Activated T-cell treated with anti-CD3 and anti-CD28 coated beads, Interleukin-2, amount 50 U/mL, for 48 hours (primary cell): ENCODE results near the gene JPH4.

ENCODE experiments used
- DNase-seq, 2 experiments: peaks; one replicate each; pipeline ENCODE4 v3.0.0-alpha.2; 2020

Gene JPH4

DNA sequence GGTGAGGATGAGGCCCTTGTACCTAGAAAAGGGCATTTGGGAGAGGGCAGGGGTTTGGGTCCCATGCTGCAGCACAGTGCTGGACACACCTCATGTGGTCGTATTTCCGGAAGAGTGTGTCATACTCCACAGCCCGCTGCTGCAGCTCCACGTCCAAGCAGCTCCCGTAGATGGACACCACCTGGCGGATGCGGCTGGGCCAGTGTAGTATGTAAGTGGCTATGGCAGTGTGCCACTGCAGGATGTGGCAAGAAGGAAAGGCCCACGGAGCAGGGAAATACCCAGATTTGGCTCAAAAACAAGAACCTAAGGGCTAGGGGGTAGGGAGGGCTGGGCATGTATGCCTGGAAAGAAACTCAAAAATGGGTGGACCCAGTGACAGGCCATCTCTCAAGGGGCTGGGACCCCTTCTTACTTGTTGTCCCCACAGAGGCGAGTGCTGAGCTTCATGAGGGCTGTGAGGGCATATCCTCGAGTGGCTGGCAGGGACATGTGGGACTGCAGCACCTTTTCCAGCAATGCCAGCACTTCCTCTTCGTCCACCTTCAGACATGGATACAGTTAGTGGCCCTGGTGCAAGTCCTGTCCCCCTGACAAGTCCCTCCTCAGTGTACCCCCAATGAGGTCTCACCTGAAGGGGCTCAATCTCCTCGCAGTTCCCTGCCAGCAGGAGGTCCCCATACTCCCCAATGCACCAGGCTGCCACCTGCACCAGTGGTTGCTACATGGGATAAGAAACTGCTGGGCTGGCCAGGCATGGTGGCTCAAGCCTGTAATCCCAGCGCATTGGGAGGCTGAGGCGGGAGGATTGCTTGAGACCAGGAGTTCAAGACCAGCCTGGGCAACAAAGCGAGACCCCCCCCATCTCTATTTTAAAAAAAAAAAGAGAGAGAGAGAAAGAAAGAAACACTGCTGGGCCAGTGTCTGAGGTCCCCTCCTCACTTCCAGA lies 16.4 kb downstream of the JPH4 start:
- DNase-seq, result no peak

GRCh38 chr14:23561259-23561658 lies 17.3 kb downstream of the JPH4 start:
- DNase-seq, result no peak

DNA sequence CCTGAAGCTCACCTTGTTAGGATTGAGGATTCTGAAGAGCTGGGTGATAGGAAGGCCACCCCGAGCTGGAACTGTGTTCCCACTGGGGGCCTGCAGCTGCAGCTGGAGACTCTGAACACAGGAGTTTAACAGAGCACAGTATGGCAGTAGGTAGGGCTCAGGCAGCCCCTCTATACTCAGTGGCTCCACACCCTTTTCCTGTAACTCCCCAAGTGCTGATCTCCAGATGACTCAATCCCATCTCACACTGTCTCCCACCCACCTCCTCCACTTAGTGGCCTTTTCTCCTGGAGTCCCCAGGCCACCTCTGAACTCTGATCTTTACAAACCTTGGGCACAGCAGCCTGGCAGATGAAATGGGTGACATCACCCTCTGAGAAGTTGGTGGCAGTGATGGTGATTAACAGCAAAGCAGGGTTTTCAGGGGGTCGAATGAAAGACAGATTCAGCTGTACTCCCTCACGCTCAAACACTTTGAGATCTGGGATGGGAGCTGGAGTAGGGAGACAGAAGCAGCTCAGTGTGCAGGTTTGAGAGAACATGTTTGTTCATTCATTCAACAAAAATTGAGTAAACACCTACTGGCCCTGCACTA lies 18.6 kb downstream of the JPH4 start:
- no peak for DNase-seq

GRCh38 chr14:23559010-23559925 lies 19.3 kb downstream of the JPH4 start:
- peak; percentile 74 to 79 for DNase-seq

GRCh38 chr14:23558346-23559009 lies 20.1 kb downstream of the JPH4 start:
- no peak for DNase-seq

- DNase-seq, result no peak
Observed at GRCh38 chr14:23557946-23558345, 20.6 kb downstream of the JPH4 start.

- no peak for DNase-seq
Observed at GRCh38 chr14:23557521-23557920, 21.1 kb downstream of the JPH4 start.

DNA sequence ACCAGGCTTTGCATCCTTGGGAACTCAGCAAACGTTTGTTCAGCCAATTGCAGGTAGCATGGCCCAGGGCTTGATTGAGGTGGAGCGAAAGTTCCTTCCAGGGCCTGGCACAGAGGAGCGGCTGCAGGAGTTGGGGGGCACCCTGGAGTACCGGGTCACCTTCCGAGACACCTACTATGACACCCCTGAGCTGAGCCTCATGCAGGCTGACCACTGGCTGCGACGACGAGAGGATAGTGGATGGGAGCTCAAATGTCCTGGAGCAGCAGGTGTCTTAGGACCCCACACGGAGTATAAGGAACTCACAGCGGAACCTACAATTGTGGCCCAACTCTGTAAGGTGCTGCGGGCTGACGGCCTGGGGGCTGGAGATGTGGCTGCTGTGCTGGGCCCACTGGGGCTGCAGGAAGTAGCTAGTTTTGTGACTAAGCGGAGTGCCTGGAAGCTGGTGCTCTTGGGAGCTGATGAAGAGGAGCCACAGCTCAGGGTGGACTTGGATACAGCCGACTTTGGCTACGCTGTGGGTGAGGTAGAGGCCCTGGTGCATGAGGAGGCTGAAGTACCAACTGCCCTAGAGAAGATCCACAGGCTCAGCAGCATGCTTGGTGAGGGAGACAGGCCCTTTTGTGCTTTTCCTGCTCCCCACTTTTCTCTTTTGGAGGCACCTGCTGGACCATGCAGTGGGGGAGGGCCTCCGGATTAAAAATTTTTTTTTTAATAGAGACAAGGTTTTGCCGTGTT lies 21.7 kb downstream of the JPH4 start:
- DNase-seq, result peak in 1 of 2 experiments; percentile 41

DNA sequence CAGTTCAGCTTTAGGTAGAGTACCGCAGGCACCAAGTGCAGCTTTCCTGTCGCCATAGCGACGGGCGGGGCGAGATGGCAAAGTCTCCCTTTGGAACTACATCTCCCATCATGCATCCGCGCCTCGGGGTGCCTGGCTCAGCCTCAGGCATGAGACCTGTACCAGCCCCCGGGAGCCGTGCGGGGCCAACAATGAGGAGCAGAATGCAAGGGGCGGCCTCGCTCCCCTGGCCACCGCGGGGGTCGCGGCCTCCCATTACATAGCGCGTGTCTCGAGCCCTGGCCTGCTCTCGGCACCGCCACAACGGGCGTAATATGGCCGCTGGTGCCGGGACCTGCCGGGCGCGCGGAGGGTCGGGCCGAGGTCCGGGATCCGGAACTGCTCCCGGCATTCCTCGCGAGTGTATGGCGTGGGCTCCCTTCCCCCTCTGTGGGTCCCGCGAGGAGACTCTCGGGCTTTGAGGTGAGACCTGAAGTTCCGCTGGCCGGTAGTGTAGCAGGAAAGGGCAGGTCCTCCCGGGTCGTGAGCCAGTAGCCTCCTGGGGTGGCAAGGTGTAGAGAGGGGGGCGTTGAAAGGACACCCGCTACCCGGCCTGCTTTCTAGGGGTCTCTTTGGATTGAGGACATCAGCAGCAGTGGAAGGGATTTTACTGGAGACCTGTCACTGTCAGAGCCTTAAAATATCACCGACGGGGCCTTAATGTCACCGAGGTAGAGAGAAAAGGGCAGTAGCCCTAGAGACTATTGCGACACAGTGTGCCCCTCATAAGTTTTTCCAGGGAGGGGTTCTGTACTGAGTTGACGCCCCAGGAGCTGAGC lies 22.5 kb downstream of the JPH4 start, which contains the start of gene THTPA:
Gene THTPA, plus strand, starts transcription at position 390 of the 818 bp plus-strand sequence. CDS start 487 bp downstream, outside the sequence.
- DNase-seq, result peak; percentile 95

DNA sequence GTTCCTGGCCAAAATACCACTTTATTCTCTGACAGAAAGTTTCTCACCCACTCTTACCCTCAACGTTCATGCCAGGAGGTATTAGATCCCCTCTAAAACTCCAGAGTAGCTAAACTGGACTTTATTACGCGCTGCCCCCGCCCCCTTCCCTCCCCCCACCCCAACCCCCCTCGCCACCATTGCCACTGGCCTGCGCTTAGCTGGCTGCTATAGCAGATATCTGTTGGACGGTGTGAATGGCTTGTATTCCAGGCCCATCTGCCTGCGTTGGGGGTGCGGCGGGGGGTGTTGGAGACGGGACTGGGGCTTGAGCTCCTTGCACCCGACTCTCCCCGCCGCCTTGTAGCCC lies 23.1 kb downstream of the JPH4 start:
- DNase-seq, result no peak

GRCh38 chr14:23551266-23552028 lies 27.1 kb downstream of the JPH4 start, which contains the start of gene ZFHX2:
Gene ZFHX2, minus strand, starts transcription at chr14:23551765. Its CDS starts 16,440 bp downstream, at chr14:23535325.
- peak; percentile 87 for DNase-seq

DNA sequence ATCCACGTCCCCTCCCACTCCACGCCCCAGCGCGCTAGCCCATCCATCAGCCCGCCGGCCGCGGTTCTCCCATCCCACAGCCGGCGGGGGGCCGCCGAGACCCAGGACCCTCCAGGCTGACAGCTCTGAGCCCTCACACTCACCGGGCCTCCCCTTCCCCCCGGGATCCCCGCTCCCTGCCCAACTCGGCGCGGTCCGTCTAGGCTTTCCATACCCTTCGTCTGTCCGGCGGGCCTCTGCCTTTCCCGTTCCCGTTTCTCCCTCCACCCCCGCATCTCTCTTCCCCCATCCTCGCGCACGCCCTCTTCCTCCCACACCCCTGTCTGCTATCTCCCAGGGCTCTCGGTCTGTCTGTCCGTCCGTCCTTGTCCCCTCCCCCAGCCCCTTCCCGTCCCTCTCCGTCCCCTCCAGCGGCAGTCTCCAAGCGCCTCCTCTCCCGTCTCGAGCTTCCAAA lies 27.8 kb downstream of the JPH4 start:
- DNase-seq, result no peak

- DNase-seq, result no peak
Observed at GRCh38 chr14:23550131-23550811, 28.3 kb downstream of the JPH4 start.

DNA sequence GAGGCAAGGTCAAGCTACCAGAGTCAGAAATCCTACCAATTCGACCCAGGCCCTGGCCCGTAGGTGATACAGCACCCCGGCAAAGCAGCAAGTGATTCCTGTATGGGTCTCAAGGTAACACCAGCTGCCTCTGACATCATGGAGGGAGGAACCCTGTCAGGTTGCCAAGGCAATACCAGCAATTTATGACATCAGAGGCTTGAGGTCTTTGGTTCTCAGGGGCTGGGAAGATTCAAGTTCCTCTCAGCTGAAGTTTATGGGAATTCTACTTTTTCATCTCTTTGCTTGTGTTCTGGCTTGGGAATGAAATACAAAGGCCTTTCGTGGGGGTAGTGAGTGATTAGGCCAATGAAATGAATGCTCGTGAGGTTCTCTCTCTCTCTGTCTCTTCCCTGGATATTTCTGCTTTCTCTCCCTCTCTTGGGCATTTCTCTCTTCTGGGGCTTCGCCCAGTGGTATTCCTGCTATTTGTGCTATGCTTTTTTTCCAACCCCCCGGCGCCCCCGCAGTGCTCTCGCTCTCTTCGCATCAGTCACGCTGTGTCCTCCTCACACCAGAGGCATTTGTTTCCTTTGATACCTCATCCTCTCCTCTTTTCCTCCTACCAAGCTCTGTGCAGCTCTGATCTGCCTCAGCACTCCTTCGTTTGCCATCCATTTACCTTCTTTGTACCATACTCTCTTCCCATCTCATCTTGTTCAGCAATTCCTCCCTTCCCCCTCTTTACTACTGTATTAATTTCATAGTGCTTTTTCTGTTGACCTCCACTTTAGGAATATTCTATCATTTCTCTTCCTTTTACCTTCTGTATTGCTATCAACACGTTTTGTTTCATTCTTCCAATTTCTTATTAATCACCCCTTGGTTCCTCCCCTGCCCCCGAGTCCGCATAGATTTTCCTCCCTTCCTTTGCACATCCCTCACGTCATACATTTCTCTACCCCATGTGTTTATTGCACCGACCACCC lies 30.0 kb downstream of the JPH4 start:
- DNase-seq, result no peak

GRCh38 chr14:23547924-23548323 lies 30.7 kb downstream of the JPH4 start:
- no peak for DNase-seq

DNA sequence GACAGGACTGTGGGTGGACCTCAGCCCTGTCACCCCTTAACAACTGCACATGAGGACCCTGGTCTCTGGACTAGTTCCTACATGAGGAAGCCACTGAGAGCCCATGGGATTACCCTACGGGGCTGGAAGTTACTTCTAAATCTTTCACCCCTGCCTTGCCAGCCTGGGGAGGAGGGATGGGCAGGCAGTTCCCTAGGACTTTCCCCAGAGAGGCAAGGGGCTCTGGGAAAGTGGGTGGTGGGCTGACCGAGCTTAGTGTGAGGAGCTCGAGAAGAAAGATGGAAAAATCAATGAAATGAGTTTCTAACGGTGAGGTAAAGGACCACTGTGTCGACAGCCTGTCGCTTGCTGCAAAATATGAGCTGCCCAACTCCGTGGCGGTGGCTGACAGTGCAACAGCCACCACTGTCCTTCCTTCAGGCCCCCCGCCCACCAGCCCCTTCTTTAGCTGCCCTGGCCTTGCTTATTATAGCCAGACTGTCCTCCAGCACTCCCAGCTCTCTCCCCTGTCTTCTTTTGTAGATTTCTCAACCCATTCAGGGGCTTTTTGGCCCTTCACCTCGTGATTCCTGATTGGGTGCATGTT lies 32.0 kb downstream of the JPH4 start:
- no peak for DNase-seq

- DNase-seq, result no peak
Observed at GRCh38 chr14:23545740-23546365, 32.7 kb downstream of the JPH4 start.
